ENCODE data around the gene PNPO.

PNPO gene

DNA sequence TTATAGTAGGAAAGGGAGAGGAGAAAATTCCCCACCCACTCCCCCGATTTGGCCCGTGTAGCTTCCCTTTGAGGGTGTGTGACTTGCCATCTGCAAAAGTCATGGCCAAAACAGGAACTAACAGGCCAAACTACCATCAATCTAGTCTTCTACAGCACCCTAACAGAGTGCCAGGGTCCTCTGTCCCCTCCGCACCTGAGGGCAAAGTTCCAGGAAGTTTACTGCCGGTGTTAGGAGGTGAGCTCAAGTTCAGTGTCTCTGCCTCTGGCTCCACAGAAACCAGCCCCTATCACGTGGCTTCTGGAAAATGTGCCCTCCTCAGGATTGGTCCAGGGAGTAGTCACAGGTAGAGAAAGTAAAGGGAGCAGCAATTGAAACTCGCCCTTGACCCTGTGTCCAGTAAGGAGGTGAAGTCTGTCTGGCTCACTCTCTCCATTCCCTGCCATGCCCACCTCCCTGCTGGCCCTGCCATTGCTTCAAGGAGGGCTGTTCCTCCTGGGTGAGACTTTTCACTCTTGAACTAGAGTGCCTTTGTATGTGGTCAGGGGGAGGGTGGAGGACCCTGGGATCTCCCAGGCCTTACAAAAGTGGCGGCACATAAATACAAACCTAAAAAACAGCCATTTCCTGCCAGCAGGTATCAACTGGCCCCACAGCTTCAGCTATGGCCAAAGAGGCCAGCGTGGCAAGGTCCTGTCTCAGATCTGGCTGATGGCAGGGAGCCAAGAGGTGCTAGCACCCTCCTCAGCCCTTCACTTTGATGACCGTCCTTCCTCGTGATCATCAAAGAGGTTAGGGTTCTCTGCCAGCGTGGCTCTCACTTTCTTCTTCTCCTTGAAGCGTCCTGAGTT is 11.0 kb downstream of the PNPO start:
- no peak for FAIRE-seq

DNA sequence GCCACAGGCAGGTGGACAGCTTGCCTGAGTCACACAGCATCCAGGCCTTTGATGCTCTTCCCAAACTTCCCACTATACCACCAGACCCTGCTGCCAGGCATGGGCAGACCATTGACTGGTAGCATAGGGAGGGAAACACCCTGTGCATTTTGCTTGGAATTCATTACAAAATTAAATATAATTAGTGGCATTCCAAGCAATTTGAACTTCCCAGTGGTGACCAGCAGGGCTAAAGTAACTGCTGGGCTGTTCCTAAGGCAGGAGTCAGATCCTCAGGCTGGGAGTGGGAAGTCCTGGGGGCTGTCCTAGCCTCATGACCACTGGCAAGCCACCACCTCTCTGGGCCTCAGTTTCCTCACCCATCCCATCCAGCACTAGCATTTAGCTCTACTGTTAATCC is 12.5 kb downstream of the PNPO start:
- no peak for FAIRE-seq

DNA sequence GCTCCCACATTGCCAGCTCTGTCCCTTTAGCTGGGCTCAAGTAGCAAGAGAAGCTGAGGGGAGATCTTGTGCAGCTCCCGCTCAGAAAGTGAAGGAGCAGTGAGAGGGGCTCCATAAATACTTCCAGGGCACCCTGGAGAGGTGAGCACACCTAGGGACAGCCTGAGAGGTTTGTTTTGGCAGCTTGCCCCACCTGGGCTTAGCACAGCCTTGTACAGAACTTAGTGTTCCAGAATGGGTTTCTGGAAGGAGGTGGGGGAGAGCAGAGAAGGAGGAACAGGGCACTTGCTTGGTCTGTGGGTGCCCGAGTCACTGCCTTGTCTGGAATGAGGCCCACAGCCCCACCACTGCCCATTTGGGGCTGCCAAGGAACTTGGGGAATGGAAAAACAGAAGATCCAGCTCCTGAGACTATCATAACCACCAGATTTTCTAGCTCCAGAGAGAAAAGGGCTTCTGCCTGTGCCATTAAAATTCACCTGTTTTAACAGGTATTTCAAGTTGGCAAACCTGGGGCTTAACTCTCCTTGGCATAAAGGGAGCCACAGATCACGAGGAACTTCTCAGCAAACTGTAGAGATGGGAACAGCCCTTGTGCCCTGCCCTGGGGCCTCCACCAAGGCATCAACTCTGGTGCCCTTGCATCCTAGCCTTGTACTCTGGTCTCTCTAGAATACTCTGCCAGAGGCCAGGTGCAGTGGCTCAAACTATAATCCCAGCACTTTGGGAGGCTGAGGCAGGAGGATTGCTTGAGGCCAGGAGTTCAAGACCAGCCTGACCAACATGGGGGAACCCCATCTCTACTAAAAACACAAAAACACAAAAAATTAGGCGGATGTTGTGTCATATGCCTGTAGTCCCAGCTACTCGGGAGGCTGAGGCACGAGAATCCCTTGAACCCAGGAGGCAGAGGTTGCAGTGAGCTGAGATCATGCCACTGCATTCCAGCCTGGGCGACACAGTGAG is 14.4 kb downstream of the PNPO start:
- no peak for FAIRE-seq

DNA sequence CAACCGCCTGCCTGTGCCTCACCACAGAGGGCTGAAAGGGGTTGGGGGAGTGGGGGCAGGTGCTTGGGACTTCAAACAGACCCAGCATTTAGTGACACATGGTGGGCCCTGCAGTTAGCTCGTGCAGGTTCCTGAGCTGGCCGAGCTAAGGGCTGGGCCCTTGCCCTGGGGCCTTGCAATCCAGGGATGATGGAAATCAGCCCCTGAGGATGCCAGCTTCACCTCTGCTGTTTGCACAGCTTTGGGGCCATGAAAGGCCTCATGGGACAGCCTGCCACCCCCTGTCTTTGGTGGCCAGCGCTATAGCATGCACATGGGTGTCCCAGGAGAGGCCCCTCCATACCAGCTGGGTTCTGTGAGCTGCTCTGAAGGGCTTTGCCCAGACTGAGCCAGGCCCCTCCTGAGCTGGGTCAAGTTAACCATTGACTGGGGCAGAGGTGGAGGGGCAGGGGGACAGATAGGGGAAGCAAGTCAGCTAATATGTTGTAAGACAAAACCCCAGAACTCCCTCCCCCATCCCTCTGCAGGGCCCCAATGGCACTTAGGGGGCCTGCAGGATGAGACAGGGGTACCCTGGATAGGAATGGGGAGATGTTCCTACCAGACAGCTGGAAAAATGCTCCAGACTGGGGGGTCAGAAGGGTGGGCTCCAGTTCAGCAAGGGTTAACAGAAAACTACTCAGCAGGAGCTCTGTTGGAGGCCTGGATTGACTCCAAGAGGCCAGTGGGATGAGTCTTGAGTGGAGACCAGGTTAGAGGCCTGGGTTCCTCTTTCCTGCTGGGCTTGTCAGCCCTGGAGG is 15.6 kb downstream of the PNPO start:
- FAIRE-seq = no peak

DNA sequence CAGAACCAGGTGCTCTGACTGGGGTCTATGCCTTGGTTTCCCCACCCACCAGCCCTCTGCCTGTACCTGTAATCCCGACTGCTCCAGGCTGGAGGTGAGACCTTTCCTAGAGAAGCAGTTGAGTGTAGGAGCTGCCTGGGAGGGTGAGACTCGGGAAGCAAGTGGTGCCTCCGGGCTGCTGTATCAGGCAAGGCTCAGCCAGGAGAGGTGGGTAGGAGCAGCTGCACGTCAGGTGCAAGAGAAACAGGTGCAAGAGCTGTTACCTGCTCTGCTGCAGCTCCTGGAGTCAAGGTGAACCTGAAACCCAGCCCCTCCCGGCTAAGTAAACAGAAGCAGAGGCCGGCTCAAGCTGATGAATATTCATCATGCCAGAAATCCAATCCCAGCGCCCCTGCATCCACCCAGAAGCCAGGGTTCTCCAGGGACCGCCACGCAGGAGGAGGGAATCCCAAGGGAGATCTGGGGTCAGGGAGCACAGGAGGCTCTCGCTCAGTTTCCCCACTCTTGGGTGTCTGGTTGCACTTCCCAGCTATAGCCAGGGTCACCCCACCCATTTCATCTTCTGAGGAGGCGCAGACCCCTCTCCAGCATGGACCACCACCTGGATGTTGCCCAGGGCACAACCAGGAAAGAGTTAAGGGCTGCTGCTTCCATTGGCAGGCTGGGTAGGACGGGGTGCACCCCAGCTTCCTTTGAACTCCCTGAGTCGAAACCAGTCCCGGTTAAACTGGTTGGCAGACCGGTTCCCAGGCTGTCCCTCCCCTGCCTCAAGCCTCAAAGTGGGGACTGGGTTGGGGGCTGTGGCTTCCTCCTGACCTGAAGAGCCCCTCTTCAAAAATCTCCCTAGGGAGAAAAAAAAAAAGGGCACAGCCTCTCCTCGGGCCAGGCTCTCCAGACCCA is 16.5 kb downstream of the PNPO start, which contains the start of gene PRR15L:
Gene PRR15L (minus strand): TSS at position 293 of the 900 bp plus-strand sequence. CDS start 4,649 bp downstream, outside the sequence.
- no peak for FAIRE-seq

DNA sequence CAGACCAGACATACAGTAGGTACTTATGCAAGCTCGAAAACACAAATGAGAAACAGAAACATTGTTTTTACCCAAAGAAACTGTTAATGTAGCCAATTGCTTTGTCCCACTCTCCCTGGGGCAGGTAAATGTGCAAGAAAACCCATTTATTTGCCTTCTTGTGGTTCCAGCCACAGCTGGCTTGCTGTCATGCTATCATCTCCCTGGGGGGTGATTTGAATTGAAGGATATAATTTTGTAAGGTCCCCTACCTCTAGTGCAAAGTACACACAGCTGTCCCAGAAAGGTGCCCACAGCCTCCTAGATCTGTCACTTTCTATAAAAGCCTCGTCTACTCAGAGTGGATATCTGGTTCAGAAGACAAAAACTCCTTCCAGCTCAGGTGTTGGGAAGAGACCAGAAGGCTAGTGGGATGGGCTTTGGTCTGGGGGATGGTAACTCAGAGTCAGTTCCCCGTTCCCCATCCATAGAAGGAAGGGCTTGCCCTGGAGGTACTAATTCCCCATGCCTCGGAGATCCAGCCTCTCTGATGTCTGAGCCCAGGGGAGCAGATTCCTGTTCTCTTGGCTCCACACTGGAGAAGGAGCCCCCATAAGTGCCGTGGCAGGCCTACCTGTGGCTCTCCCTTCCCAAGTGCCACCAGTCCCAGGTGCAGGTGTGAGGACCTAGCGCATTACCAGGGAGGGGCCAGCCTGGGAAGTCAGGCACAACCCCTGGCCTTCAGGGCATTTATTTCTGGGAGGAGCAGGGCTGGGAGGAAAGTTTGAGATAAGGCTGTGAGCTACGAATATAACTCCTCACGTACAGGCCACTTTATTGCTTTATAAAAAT is 18.7 kb downstream of the PNPO start:
- FAIRE-seq = no peak

DNA sequence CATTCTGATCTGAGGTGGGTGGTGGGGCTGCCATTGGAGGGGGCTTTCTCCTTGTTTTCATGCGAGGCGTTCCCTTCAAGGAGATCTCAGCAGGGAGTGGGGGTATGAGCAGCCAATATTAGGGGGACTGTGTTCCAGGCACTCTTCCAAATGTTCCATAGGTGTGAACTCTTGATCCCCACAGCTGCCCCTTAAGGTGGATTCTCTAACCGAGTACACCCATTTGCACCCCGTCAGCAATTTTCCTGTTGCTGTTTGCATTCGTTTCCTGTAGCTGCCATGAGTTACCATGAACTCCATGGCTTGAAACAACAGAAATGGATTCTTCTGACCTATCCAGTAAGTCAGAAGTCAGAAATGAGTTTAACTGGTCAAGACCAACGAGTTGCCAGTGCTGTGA is 20.0 kb downstream of the PNPO start:
- no peak for FAIRE-seq

DNA sequence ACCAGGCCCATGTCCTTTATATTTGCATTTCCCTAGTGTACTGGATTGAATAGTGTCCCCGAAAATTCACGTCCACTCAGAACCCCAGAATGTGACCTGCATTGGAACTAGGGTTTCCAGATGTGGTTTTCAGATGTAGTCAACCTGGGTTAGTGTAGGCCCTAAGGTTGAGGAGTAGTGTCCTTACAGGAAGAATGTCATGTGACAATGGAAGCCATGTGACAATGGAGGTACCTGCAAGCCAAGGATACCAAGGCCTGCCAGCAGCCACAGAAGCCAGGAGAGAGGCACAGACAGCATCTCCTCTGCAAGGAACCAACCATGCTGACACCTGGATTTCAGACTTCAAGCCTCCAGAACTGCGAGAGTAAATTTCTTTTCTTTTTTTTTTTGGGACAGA is 21.5 kb downstream of the PNPO start:
- FAIRE-seq = no peak

DNA sequence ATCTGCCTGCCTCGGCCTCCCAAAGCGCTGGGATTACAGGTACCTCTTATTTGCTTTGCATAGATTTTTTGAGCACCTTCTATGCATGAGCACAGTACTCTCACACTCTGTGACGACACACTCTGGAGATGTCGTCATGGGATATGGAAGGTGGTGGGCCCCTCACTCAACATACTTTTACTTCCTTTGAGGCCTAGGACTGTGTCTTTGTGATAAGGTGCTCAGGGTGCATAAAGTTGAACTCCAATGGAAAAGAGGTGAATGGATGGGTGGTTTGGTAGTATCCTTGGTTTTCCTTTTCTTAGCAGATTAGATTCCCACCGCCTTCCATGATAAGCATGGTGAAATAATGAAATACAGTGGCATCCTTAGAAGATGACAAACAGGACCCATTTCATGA is 23.5 kb downstream of the PNPO start:
- no peak for FAIRE-seq

DNA sequence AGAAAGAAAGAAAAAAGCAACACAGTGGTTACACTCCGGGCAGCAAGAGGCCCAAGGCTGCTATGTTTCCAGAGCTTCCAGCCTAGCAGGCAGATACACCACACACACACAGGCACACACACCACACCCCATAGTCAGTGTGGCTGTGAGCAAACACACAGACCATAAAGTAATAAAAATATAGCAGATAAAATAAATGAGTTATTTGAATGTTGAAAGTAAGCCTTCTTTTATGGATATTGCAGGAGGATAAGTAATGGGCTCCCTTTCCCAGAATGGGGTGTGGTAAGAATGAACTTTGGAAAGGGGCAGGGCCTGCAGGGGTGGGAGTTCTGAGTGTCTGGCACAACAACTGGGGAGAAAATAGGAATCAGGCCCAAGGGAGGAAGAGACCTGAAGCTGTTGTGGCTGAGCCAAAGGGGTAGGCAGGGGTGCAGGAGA is 24.7 kb downstream of the PNPO start:
- FAIRE-seq = no peak

DNA sequence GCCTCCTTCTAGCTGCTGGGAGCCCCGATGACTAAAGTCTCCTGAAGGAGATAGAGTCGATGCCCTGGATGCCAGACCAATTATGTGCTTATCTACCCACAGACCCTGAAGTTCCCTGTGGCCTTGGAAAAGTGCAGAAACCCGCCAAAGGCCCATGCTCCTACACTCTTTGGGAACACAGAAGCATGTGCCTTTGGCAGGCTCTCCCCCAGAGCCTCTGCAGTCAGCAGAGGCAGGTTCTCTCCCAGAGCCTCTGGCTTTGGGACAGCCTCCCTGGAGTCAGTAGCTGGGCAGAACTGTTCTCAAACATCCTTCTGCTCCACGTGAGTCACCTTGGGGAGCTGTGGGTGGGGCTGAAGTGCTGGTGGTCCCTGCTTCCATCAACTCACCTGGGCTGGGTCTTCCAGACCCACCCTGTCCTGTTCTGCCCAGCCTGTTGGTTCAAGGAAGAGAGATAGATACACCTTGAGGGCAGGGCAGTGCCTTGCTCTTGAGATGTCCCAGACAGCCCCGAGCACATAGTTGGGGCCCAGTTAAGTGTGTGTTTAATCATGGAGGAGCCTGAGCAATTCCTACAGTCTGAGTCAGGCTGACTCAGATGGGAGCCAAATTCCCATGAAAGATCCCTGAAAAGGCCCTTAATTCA is 26.4 kb downstream of the PNPO start:
- no peak for FAIRE-seq

DNA sequence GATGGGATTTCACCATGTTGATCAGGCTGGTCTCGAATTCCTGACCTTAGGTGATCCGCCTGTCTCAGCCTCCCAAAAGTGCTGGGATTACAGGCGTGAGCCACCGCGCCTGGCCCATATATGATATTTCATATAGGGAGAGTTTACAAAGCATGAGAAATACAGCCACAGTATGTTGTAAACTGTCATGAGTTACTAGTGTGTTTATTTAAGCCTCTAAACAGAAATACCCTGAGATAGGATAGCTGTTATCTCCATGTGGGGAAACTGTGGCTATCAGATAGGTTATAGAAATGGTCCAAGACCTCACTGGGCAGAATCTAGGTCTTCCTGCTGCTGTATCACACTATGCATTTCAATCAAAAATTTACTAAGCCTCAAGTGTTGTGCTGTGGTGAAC is 27.5 kb downstream of the PNPO start:
- no peak for FAIRE-seq

DNA sequence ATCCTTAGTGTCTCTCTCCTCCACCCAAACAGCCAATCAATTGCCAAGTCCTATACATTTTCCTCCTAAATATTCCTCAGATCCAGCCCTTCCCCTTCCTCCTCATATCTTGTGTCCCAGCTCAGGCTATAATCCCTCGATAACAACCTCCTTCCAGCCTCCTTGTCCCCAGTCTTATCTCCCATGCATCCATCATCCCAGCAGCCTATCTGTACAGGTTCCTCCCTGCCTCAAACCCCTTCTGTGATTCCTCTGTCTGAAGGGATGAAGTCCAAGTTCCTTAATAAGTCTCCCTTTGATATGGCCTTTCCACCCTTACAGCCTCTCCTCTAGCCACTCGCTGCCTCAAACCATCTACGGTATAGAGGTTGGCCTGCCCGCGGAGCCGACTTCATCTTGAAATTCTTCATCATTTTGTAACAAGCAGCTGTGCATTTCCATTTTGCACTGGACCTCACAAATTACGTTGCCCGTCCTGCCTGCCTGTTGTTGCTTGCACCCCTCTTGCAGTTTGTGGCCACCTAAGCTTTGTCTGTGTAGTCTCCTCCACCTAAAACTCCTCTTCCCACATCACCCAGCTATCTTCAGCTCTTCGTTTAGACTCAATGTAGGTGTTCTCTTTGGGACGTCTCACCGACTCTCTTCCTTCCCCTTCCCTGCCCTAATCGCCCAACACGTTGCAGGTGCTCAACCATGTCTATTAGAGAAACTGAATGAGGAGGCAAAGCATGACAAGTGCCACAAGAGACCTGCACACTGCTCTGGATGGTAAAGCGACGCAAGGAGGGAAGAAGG is 28.8 kb downstream of the PNPO start:
- no peak for FAIRE-seq

DNA sequence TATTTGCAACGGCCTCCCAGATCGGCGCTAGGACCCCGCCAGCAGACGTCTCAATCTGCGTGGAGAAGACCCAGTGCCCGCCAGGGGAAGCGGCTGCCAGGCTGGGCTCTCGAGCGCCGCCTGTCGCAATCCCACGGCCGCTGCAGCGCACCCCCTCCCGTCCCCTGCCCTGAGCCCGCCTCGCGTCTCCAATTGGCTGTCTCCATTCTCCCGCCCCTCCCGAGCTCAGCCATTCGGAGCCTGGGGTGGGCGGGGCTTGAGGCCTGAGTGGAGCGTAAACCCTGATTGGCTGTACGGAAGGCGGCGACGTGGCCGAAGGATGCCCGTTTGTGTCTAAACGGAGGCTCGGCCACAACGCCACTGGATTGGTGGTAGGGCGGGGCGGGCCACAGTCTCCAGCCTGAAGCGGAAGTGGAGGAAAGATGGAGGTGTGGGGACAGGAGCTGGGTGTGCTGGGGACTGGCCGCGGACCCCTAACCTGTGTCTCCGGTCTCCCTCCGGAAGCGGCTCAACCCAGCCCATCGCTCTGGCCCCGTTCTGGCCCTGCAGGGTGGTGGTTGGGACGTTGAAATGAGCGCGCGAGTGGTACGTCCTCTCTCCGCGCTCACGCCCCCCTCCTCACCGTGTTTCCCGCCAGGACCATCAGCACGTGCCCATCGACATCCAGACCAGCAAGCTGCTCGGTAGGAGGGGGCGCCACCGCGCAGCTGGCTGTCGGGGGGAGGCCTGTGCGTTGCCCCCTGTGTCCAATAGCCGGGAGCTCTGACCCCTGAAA is 29.5 kb downstream of the PNPO start, which contains the start of gene CDK5RAP3:
Gene CDK5RAP3 (plus strand): TSS at position 389 of the 775 bp plus-strand sequence. CDS start 34 bp downstream, at position 423.
- FAIRE-seq = peak; percentile 95

DNA sequence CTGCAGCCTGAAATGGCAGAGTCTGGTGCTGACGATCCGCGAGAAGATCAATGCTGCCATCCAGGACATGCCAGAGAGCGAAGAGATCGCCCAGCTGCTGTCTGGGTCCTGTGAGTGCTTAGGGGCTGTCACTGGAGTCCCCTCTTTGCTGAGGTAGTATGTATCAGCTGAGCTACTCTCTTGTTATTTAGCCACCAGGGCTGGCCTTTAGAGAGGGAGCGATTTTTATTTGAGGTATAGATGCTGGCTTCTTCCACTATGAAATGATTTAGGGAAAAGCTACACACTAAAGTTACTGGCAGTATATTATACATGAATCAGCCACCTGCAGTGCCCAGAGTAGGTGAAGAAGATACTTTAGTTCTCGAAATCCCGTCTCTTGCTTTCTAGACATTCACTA is 32.2 kb downstream of the PNPO start:
- FAIRE-seq = no peak

DNA sequence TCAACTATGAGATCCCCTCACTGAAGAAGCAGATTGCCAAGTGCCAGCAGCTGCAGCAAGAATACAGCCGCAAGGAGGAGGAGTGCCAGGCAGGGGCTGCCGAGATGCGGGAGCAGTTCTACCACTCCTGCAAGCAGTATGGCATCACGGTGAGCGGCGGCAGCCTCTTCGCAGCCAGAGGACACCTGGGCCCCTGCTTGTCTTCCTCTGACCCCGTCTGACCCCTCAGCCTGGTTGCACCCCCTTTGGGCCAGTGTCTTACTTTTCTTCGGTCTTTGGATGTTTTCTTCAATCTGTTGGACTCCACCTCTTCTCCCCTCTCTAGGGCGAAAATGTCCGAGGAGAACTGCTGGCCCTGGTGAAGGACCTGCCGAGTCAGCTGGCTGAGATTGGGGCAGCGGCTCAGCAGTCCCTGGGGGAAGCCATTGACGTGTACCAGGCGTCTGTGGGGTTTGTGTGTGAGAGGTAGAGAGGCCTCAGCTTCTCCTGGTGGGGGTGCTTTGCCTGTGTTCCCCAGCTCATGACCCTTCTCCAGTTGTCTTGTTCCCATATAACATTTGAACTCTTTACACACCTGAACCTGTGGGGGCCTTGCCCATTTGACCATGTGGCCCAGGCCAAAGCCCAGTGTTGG is 33.9 kb downstream of the PNPO start:
- no peak for FAIRE-seq

DNA sequence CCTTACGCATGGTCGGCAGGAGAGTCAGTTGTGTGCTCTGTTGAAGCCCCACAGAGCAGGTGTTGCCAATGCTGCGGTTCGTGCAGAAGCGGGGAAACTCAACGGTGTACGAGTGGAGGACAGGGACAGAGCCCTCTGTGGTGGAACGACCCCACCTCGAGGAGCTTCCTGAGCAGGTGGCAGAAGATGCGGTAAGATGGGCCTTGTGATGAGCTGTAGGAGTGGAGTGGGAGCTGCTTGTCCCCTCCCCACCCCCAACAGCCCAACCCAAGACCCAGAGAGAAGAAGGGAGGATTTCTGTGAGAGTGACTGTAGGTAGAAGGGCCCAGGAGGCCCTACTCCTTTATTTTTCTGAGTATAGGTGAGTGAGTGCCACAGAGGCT is 34.4 kb downstream of the PNPO start:
- FAIRE-seq = no peak

DNA sequence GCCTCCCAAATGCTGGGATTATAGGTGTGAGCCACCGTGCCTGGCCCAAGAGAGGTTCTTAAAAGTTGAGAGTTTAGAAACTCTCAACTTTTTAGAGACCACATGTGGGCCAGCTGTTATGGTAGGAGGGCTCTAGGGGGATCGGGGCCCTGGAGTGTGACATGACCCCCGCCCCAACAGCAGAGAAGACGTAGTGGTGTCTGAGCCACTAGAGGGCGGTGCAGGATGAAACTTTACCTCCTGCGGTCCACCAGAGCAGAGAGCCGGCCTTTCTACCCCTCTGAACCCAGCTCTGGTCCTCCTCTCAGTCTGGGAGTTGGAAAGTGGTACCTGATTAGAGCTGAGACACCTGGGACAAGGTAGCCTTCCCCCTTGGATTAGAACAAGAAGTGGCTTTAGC is 37.0 kb downstream of the PNPO start:
- no peak for FAIRE-seq

All from TTC549 (cell line).